ENCODE measurements around the gene VPREB3.
A peak's percentile ranks its signal among the peaks of the same experiment; 100 is the strongest.

Gene VPREB3

GRCh38 chr22:23781065-23781464 is 26.8 kb upstream of the VPREB3 start:
- H3K9me3 ChIP-seq (ENCODE audit: low read length), result no peaks in the 10 kb centered on the region
- no peaks in the 10 kb centered on the region for H3K27me3 ChIP-seq (ENCODE audit: control insufficient read depth in 1 of 2, insufficient read depth in 2 of 2, low read length in 2 of 2)
- no peak overlapping the region for H3K9ac ChIP-seq (ENCODE audit: low read length)
- H3K36me3 ChIP-seq (ENCODE audit: insufficient read depth, low read length), result peaks cover 6% of the 10 kb centered on the region
- no peak overlapping the region for H3K4me3 ChIP-seq (ENCODE audit: low read depth in 1 of 2, low read length in 2 of 2)
- peaks cover 10% of the 10 kb centered on the region for H3K4me1 ChIP-seq (ENCODE audit: insufficient read depth, low read length)
- H3K27ac ChIP-seq (ENCODE audit: low read depth, low read length), result no peak overlapping the region

- H3K27ac ChIP-seq (ENCODE audit: low read depth, low read length), result no peak overlapping the region
- no peaks in the 10 kb centered on the region for H3K27me3 ChIP-seq (ENCODE audit: control insufficient read depth in 1 of 2, insufficient read depth in 2 of 2, low read length in 2 of 2)
- no peak overlapping the region for H3K4me3 ChIP-seq (ENCODE audit: low read depth in 1 of 2, low read length in 2 of 2)
- H3K9ac ChIP-seq (ENCODE audit: low read length), result no peak overlapping the region
- no peaks in the 10 kb centered on the region for H3K9me3 ChIP-seq (ENCODE audit: low read length)
- H3K4me1 ChIP-seq (ENCODE audit: insufficient read depth, low read length), result peaks cover 13% of the 10 kb centered on the region
- H3K36me3 ChIP-seq (ENCODE audit: insufficient read depth, low read length), result peaks cover 6% of the 10 kb centered on the region
Measured at GRCh38 chr22:23780146-23780748, 26.0 kb upstream of the VPREB3 start.

- Histone ChIP-seq H3K36me3 (ENCODE audit: insufficient read depth, low read length) (peaks cover 6% of the 10 kb centered on the region), H3K4me3 (ENCODE audit: low read depth in 1 of 2, low read length in 2 of 2) (no peak overlapping the region), H3K27ac (ENCODE audit: low read depth, low read length) (no peak overlapping the region), H3K9me3 (ENCODE audit: low read length) (no peaks in the 10 kb centered on the region), H3K9ac (ENCODE audit: low read length) (no peak overlapping the region), H3K4me1 (ENCODE audit: insufficient read depth, low read length) (peaks cover 18% of the 10 kb centered on the region), H3K27me3 (ENCODE audit: control insufficient read depth in 1 of 2, insufficient read depth in 2 of 2, low read length in 2 of 2) (no peaks in the 10 kb centered on the region)
Measured at GRCh38 chr22:23779731-23780130, 25.5 kb upstream of the VPREB3 start.

- Histone ChIP-seq H3K27ac (ENCODE audit: low read depth, low read length) (no peak overlapping the region), H3K9me3 (ENCODE audit: low read length) (no peaks in the 10 kb centered on the region), H3K4me1 (ENCODE audit: insufficient read depth, low read length) (peaks cover 25% of the 10 kb centered on the region), H3K27me3 (ENCODE audit: control insufficient read depth in 1 of 2, insufficient read depth in 2 of 2, low read length in 2 of 2) (no peaks in the 10 kb centered on the region), H3K4me3 (ENCODE audit: low read depth in 1 of 2, low read length in 2 of 2) (no peak overlapping the region), H3K9ac (ENCODE audit: low read length) (no peak overlapping the region), H3K36me3 (ENCODE audit: insufficient read depth, low read length) (peaks cover 6% of the 10 kb centered on the region)
Measured at GRCh38 chr22:23779083-23779482, 24.9 kb upstream of the VPREB3 start.

- Histone ChIP-seq H3K27ac (ENCODE audit: low read depth, low read length) (no peak overlapping the region), H3K4me1 (ENCODE audit: insufficient read depth, low read length) (peaks cover 30% of the 10 kb centered on the region), H3K4me3 (ENCODE audit: low read depth in 1 of 2, low read length in 2 of 2) (no peak overlapping the region)
Measured at GRCh38 chr22:23778577-23778900, 24.3 kb upstream of the VPREB3 start.

GRCh38 chr22:23777776-23778576 is 23.8 kb upstream of the VPREB3 start:
- H3K9ac ChIP-seq (ENCODE audit: low read length), result peak overlapping the region; percentile 2
- H3K9me3 ChIP-seq (ENCODE audit: low read length), result no peaks in the 10 kb centered on the region
- peak overlapping the region; percentile 67 for H3K27ac ChIP-seq (ENCODE audit: low read depth, low read length)
- peaks cover 35% of the 10 kb centered on the region for H3K4me1 ChIP-seq (ENCODE audit: insufficient read depth, low read length)
- H3K36me3 ChIP-seq (ENCODE audit: insufficient read depth, low read length), result peaks cover 6% of the 10 kb centered on the region
- H3K27me3 ChIP-seq (ENCODE audit: control insufficient read depth in 1 of 2, insufficient read depth in 2 of 2, low read length in 2 of 2), result no peaks in the 10 kb centered on the region
- no peak overlapping the region for H3K4me3 ChIP-seq (ENCODE audit: low read depth in 1 of 2, low read length in 2 of 2)

More at GRCh38 chr22:23778577-23778900, 24.3 kb upstream of the VPREB3 start:
- no peaks in the 10 kb centered on the region for H3K27me3 ChIP-seq (ENCODE audit: control insufficient read depth in 1 of 2, insufficient read depth in 2 of 2, low read length in 2 of 2)
- H3K9me3 ChIP-seq (ENCODE audit: low read length), result no peaks in the 10 kb centered on the region
- H3K36me3 ChIP-seq (ENCODE audit: insufficient read depth, low read length), result peaks cover 6% of the 10 kb centered on the region
- H3K9ac ChIP-seq (ENCODE audit: low read length), result no peak overlapping the region

GRCh38 chr22:23775779-23776375 is 21.7 kb upstream of the VPREB3 start:
- H3K4me1 ChIP-seq (ENCODE audit: insufficient read depth, low read length), result peaks cover 35% of the 10 kb centered on the region
- no peak overlapping the region for H3K9ac ChIP-seq (ENCODE audit: low read length)
- H3K27me3 ChIP-seq (ENCODE audit: control insufficient read depth in 1 of 2, insufficient read depth in 2 of 2, low read length in 2 of 2), result no peaks in the 10 kb centered on the region
- no peaks in the 10 kb centered on the region for H3K9me3 ChIP-seq (ENCODE audit: low read length)
- no peak overlapping the region for H3K27ac ChIP-seq (ENCODE audit: low read depth, low read length)
- no peaks in the 10 kb centered on the region for H3K36me3 ChIP-seq (ENCODE audit: insufficient read depth, low read length)
- H3K4me3 ChIP-seq (ENCODE audit: low read depth in 1 of 2, low read length in 2 of 2), result no peak overlapping the region

- Histone ChIP-seq H3K4me1 (ENCODE audit: insufficient read depth, low read length) (peaks cover 35% of the 10 kb centered on the region), H3K27me3 (ENCODE audit: control insufficient read depth in 1 of 2, insufficient read depth in 2 of 2, low read length in 2 of 2) (no peaks in the 10 kb centered on the region), H3K9me3 (ENCODE audit: low read length) (no peaks in the 10 kb centered on the region), H3K27ac (ENCODE audit: low read depth, low read length) (no peak overlapping the region), H3K9ac (ENCODE audit: low read length) (no peak overlapping the region), H3K36me3 (ENCODE audit: insufficient read depth, low read length) (no peaks in the 10 kb centered on the region), H3K4me3 (ENCODE audit: low read depth in 1 of 2, low read length in 2 of 2) (no peak overlapping the region)
Measured at GRCh38 chr22:23774922-23775436, 20.8 kb upstream of the VPREB3 start.

- no peaks in the 10 kb centered on the region for H3K9me3 ChIP-seq (ENCODE audit: low read length)
- H3K4me1 ChIP-seq (ENCODE audit: insufficient read depth, low read length), result peaks cover 38% of the 10 kb centered on the region
- H3K36me3 ChIP-seq (ENCODE audit: insufficient read depth, low read length), result no peaks in the 10 kb centered on the region
- no peak overlapping the region for H3K4me3 ChIP-seq (ENCODE audit: low read depth in 1 of 2, low read length in 2 of 2)
- no peak overlapping the region for H3K9ac ChIP-seq (ENCODE audit: low read length)
- no peaks in the 10 kb centered on the region for H3K27me3 ChIP-seq (ENCODE audit: control insufficient read depth in 1 of 2, insufficient read depth in 2 of 2, low read length in 2 of 2)
- no peak overlapping the region for H3K27ac ChIP-seq (ENCODE audit: low read depth, low read length)
Measured at GRCh38 chr22:23774114-23774921, 20.1 kb upstream of the VPREB3 start.

GRCh38 chr22:23773483-23774113 is 19.4 kb upstream of the VPREB3 start:
- no peaks in the 10 kb centered on the region for H3K36me3 ChIP-seq (ENCODE audit: insufficient read depth, low read length)
- H3K9ac ChIP-seq (ENCODE audit: low read length), result peak overlapping the region; percentile 61
- peaks cover 45% of the 10 kb centered on the region for H3K4me1 ChIP-seq (ENCODE audit: insufficient read depth, low read length)
- no peak overlapping the region for H3K27ac ChIP-seq (ENCODE audit: low read depth, low read length)
- H3K4me3 ChIP-seq (ENCODE audit: low read depth in 1 of 2, low read length in 2 of 2), result peak overlapping the region; percentile 9 to 66
- H3K9me3 ChIP-seq (ENCODE audit: low read length), result no peaks in the 10 kb centered on the region
- H3K27me3 ChIP-seq (ENCODE audit: control insufficient read depth in 1 of 2, insufficient read depth in 2 of 2, low read length in 2 of 2), result no peaks in the 10 kb centered on the region
